Chondrocyte (in vitro differentiated cells): ENCODE measurements around the gene COA1. TPM values are rescaled to one million over a fixed set of nuclear protein-coding genes. Genes with fewer than 3 reads are reported as not detected.

Experiments
- DNase-seq: peaks from one replicate; pipeline ENCODE4 v3.0.0; 2021; ENCODE audit warnings: mixed read lengths, low spot score
- H3K27ac Mint-ChIP-seq: one replicate; pipeline ENCODE4 v1.8.0; 2021; ENCODE audit warnings: mild to moderate bottlenecking, moderate library complexity, mixed read lengths; ENCODE audit not compliant: unreplicated experiment
- H3K27me3 Mint-ChIP-seq: 2 replicates; pipeline ENCODE4 v1.8.0; 2021; ENCODE audit warnings: low read depth, mixed read lengths
- H3K36me3 Mint-ChIP-seq: 2 replicates; pipeline ENCODE4 v1.8.0; 2021; ENCODE audit warnings: low read depth, mixed read lengths
- H3K4me1 Mint-ChIP-seq: 2 replicates; pipeline ENCODE4 v1.8.0; 2021; ENCODE audit warnings: low read depth, mild to moderate bottlenecking, mixed read lengths
- H3K4me3 Mint-ChIP-seq: one replicate; pipeline ENCODE4 v1.8.0; 2021; ENCODE audit warnings: mild to moderate bottlenecking, moderate library complexity, mixed read lengths; ENCODE audit not compliant: unreplicated experiment
- H3K9me3 Mint-ChIP-seq: 2 replicates; pipeline ENCODE4 v1.8.0; 2021; ENCODE audit warnings: low read depth, mixed read lengths
- total RNA-seq: library from RNA; stranded (reverse); gene quantifications from 3 replicates; pipeline ENCODE4 v1.2.1, GENCODE V29; 2021
- TF ChIP-seq, protein P1 (sequence below): fragments of 200-600 bp; sonication (generic); IDR thresholded peaks from 2 replicates; pipeline ENCODE4 v1.5.0; 2021; ENCODE audit warnings: antibody characterized with exemption, mild to moderate bottlenecking, moderate library complexity

The COA1 gene
- total RNA-seq, 1 donor from 2014 or later = 33.5 TPM

DNA sequence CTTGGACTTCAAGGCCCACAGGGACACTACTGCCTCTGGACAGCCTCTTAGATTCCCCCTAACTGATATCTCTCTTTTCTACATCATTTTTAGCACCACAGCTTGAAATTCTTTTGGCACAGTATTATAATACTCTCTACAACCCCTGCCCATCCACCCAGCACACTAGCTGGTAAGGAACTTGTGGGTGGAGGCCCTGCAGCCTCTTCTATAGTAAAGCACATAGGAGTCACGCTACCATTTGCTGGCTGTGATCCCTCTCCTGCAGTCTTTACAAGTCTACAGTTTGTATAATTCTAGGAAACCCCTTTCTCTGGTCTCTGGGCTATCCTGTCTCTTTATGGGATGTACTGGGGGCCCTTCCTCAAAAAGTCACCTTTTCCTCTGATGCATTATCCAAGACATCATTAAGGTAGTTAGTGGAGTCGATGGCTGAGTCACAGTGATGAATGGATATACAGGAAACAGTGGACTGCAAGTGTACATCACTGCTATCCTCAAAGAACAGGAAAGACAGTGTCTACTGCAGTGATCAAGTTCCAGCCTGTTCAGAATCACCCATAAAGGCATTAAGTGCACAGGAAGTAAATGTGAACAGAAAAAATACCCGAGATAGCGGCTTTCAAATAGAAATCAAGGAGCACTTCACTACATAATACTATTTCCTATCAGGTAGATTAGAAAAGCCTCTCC, 92.1 kb downstream of the COA1 start:
- H3K4me1 Mint-ChIP-seq = peaks cover 55% of the 10 kb centered on the region
- no peak for DNase-seq
- H3K27me3 Mint-ChIP-seq = no peaks in the 10 kb centered on the region
- H3K4me3 Mint-ChIP-seq = no peak overlapping the region
- TF ChIP-seq, protein P1, sequence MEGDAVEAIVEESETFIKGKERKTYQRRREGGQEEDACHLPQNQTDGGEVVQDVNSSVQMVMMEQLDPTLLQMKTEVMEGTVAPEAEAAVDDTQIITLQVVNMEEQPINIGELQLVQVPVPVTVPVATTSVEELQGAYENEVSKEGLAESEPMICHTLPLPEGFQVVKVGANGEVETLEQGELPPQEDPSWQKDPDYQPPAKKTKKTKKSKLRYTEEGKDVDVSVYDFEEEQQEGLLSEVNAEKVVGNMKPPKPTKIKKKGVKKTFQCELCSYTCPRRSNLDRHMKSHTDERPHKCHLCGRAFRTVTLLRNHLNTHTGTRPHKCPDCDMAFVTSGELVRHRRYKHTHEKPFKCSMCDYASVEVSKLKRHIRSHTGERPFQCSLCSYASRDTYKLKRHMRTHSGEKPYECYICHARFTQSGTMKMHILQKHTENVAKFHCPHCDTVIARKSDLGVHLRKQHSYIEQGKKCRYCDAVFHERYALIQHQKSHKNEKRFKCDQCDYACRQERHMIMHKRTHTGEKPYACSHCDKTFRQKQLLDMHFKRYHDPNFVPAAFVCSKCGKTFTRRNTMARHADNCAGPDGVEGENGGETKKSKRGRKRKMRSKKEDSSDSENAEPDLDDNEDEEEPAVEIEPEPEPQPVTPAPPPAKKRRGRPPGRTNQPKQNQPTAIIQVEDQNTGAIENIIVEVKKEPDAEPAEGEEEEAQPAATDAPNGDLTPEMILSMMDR = no peak
- no peaks in the 10 kb centered on the region for H3K9me3 Mint-ChIP-seq
- peak overlapping the region; percentile 38 for H3K27ac Mint-ChIP-seq
- peaks cover 16% of the 10 kb centered on the region for H3K36me3 Mint-ChIP-seq

- TF ChIP-seq, protein P1 = no peak
- Mint-ChIP-seq H3K9me3 (no peaks in the 10 kb centered on the region), H3K27ac (peak overlapping the region; percentile 68), H3K36me3 (peaks cover 22% of the 10 kb centered on the region), H3K27me3 (no peaks in the 10 kb centered on the region), H3K4me1 (peaks cover 62% of the 10 kb centered on the region), H3K4me3 (no peak overlapping the region)
- DNase-seq = no peak
Measured at GRCh38 chr7:43636093-43636492, 93.2 kb downstream of the COA1 start.

DNA sequence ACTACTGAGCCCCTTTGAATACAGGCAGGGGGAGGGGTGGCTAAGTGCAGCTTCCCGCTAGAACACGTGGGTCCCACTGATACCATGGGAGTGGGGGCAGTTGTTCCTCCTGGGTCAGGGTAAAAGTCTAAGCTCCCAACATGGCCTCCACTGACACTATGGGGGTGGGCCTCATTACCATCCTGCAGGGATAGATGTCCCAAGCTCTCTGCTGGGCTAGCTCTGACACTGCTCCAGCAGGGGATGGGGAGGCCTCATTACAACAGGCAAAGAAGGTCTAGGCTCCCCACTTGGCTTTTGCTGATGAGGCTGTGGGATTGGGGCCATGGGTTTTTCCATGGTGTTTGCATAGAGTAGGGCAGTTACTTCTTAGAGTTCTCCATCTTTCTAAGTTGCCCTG, 94.9 kb downstream of the COA1 start:
- Mint-ChIP-seq H3K27me3 (no peaks in the 10 kb centered on the region), H3K4me1 (peaks cover 50% of the 10 kb centered on the region), H3K27ac (no peak overlapping the region), H3K9me3 (no peaks in the 10 kb centered on the region), H3K4me3 (no peak overlapping the region), H3K36me3 (peaks cover 23% of the 10 kb centered on the region)
- TF ChIP-seq, protein P1 = no peak
- no peak for DNase-seq

GRCh38 chr7:43632746-43633145, 96.6 kb downstream of the COA1 start:
- Mint-ChIP-seq H3K27me3 (no peaks in the 10 kb centered on the region), H3K4me1 (peaks cover 39% of the 10 kb centered on the region), H3K4me3 (no peak overlapping the region), H3K27ac (no peak overlapping the region), H3K9me3 (no peaks in the 10 kb centered on the region), H3K36me3 (peaks cover 22% of the 10 kb centered on the region)
- DNase-seq = no peak
- TF ChIP-seq, protein P1 = no peak

DNA sequence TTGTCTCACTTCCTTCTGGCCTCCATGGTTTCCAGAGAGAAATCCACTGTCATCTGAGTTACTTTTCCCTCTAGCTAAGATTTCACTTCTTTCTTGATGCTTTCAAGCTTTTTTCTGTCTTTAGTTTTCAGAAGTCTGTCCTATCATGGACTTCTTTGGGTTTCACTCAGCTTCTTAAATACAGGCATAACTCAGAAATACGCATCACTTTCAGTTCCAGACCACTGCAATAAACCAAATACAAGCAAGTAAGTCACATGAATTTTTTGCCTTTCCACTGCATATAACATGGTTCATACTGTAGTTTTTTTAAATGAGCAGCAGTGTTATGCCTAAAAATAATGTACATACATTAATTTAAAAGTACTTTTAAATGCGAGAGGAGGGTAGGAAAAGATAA, 97.8 kb downstream of the COA1 start:
- TF ChIP-seq, protein P1 = no peak
- Mint-ChIP-seq H3K4me3 (no peak overlapping the region), H3K27me3 (no peaks in the 10 kb centered on the region), H3K36me3 (peaks cover 23% of the 10 kb centered on the region), H3K27ac (peak overlapping the region; percentile 49), H3K4me1 (peaks cover 39% of the 10 kb centered on the region), H3K9me3 (no peaks in the 10 kb centered on the region)
- DNase-seq = no peak
